Fibroblast of lung (primary cell): ENCODE measurements around the gene ENO1. TPM values are rescaled to one million over a fixed set of nuclear protein-coding genes. Genes with fewer than 3 reads are reported as not detected.

ENCODE experiments used
- DNase-seq, 2 donors: peaks; one replicate each; pipeline versions ENCODE4 v3.0.0 to v3.0.0-alpha.2; 2010; ENCODE audit warnings: low read depth in 2 of 2
- H2AFZ ChIP-seq: 2 replicates; pipeline ENCODE4 v1.5.1; 2012; ENCODE audit warnings: low read length, control low read depth, inconsistent platforms
- H3K27ac ChIP-seq: 2 replicates; pipeline ENCODE4 v1.5.1; 2011; ENCODE audit warnings: low read length, control low read depth; ENCODE audit not compliant: insufficient read depth
- H3K27me3 ChIP-seq: 2 replicates; pipeline ENCODE4 v1.5.1; 2011; ENCODE audit warnings: mild to moderate bottlenecking, low read length; ENCODE audit not compliant: control insufficient read depth, insufficient read depth
- H3K36me3 ChIP-seq: 2 replicates; pipeline ENCODE4 v1.5.1; 2011; ENCODE audit warnings: low read length; ENCODE audit not compliant: control insufficient read depth, insufficient read depth
- H3K4me1 ChIP-seq: 2 replicates; pipeline ENCODE4 v1.5.1; 2011; ENCODE audit warnings: low read length; ENCODE audit not compliant: control insufficient read depth, insufficient read depth; ENCODE audit errors: extremely low read depth
- H3K4me2 ChIP-seq: 2 replicates; pipeline ENCODE4 v1.5.1; 2011; ENCODE audit warnings: low read length, control low read depth; ENCODE audit not compliant: insufficient read depth; ENCODE audit errors: extremely low read depth
- H3K4me3 ChIP-seq, 4 experiments: fragments of 200-600 bp in 1 of 4; sonication (generic) in 1 of 4; replicated peaks in 1 of 4; 2 replicates each; pipeline ENCODE4 v1.5.1; 2011 to 2016; ENCODE audit warnings: low read length in 4 of 4, low read depth in 3 of 4, mild to moderate bottlenecking in 3 of 4, control low read depth in 2 of 4, inconsistent platforms in 1 of 4, mixed read lengths in 1 of 4; ENCODE audit not compliant: insufficient read depth in 1 of 4; ENCODE audit errors: control extremely low read depth in 1 of 4
- H3K79me2 ChIP-seq: 2 replicates; pipeline ENCODE4 v1.5.1; 2012; ENCODE audit warnings: mild to moderate bottlenecking, low read length, inconsistent platforms; ENCODE audit not compliant: control insufficient read depth, insufficient read depth
- H3K9ac ChIP-seq: 2 replicates; pipeline ENCODE4 v1.5.1; 2011; ENCODE audit warnings: mild to moderate bottlenecking, low read length, control low read depth; ENCODE audit not compliant: insufficient read depth
- H3K9me3 ChIP-seq: 2 replicates; pipeline ENCODE4 v1.5.1; 2012; ENCODE audit warnings: low read depth, low read length; ENCODE audit not compliant: control insufficient read depth, insufficient read depth
- H4K20me1 ChIP-seq: 2 replicates; pipeline ENCODE4 v1.5.1; 2011; ENCODE audit warnings: low read length; ENCODE audit not compliant: control insufficient read depth, insufficient read depth; ENCODE audit errors: extremely low read depth
- EZH2 ChIP-seq: IDR thresholded peaks from 2 replicates; pipeline ENCODE4 v1.5.1; 2012; ENCODE audit warnings: low read length, control low read depth, mild to moderate bottlenecking; ENCODE audit errors: missing control alignments
- polyA plus RNA-seq, 2 donors: library from polyadenylated mRNA; depleted of rRNA in 1 of 2; stranded (reverse) in 1 of 2; unstranded in 1 of 2; fragments of >200 nt; gene quantifications; 2 replicates each; pipeline ENCODE4 v1.2.1, GENCODE V29; 2011 to 2012; ENCODE audit warnings: missing spikeins in 1 of 2
- total RNA-seq: library from RNA; depleted of rRNA; stranded (reverse); fragments of >200 nt; gene quantifications from 2 replicates; pipeline ENCODE4 v1.2.1, GENCODE V29; 2014
- TF ChIP-seq, protein P1 (sequence below), 2 donors: IDR thresholded peaks in 1 of 2; conservative IDR thresholded peaks in 1 of 2; 1 replicate in 1 of 2; 2 replicates in 1 of 2; pipeline ENCODE4 v1.5.1; 2011 to 2012; ENCODE audit warnings: low read length in 2 of 2, control low read depth in 1 of 2, inconsistent platforms in 1 of 2, low read depth in 1 of 2, mild to moderate bottlenecking in 1 of 2

The ENO1 gene
- total and polyA plus RNA-seq, 2 donors (not counting 1 experiment from before 2014, with no cell fraction given): 963 to 1,177 TPM

DNA sequence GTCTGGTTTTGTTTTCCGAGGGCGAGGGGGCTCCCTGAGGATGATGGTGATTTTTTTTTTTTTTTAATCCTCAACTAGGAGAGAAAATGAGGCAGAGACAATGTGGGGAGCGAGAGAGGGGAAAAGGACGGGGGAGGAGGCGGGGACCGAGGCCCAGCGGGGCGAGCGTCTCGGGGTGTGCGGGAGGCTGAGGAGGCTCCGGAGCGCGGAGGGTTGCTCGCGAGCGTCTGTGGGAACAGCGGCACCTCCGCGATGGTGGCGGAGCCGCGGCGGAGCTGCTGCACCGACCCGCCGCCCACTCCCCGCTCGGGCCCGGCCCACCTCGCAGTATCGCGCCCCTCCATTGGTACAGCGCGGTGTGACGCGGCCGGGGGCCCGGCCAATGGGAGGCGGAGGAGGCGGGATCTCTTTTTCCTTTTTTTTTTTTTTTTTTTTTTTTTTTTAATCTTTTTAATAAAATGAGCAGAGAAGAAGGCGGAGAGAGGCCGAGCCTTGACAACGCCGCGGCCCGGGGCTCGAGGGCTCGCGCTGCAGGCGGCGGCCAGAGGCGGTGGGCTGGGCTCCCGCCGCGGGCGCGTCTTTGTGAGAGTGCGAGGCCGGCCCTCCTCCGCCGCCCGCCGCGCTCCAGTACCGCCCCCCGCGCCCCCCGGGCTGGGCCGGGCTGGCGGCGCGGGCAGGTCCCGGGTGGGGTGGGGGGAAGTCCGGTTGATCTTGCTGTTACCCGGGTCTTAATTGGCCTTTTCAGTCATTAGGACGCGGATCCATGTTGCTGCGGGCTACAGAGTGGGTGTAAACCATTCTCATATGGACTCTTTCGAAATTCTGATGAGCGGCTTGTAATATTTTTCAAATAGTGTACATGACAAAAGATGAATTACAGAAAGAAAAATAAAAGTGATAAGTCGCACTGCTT is 60.8 kb downstream of the ENO1 start, which contains the start of gene RERE:
TSS of gene RERE (minus strand) at position 229 of the 913 bp plus-strand sequence.
- Histone ChIP-seq H3K4me3 (peak within 1 kb of the TSS; percentile 82 to 85 (median 84)), H3K4me2 (peak within 1 kb of the TSS; percentile 89), H3K36me3 (no peaks in the 10 kb centered on the region), H2AFZ (peak within 1 kb of the TSS; percentile 50), H3K4me1 (peaks cover 2% of the 10 kb centered on the region), H3K79me2 (peaks cover 3% of the 10 kb centered on the region), H3K27ac (peak within 1 kb of the TSS; percentile 85), H3K9me3 (no peaks in the 10 kb centered on the region), H4K20me1 (no peaks in the 10 kb centered on the region), H3K27me3 (no peaks in the 10 kb centered on the region), H3K9ac (peak within 1 kb of the TSS; percentile 83)
- TF ChIP-seq, protein P1, sequence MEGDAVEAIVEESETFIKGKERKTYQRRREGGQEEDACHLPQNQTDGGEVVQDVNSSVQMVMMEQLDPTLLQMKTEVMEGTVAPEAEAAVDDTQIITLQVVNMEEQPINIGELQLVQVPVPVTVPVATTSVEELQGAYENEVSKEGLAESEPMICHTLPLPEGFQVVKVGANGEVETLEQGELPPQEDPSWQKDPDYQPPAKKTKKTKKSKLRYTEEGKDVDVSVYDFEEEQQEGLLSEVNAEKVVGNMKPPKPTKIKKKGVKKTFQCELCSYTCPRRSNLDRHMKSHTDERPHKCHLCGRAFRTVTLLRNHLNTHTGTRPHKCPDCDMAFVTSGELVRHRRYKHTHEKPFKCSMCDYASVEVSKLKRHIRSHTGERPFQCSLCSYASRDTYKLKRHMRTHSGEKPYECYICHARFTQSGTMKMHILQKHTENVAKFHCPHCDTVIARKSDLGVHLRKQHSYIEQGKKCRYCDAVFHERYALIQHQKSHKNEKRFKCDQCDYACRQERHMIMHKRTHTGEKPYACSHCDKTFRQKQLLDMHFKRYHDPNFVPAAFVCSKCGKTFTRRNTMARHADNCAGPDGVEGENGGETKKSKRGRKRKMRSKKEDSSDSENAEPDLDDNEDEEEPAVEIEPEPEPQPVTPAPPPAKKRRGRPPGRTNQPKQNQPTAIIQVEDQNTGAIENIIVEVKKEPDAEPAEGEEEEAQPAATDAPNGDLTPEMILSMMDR (conservative IDR thresholded peaks at IDR 0.05 in 1 of 2, IDR thresholded peaks at IDR 0.05 in 1 of 2; ENCODE audit: low read depth in 1 of 2, low read length in 2 of 2): no peak
- TF ChIP-seq EZH2: no peak
- DNase-seq: peak; percentile 92 to 93

DNA sequence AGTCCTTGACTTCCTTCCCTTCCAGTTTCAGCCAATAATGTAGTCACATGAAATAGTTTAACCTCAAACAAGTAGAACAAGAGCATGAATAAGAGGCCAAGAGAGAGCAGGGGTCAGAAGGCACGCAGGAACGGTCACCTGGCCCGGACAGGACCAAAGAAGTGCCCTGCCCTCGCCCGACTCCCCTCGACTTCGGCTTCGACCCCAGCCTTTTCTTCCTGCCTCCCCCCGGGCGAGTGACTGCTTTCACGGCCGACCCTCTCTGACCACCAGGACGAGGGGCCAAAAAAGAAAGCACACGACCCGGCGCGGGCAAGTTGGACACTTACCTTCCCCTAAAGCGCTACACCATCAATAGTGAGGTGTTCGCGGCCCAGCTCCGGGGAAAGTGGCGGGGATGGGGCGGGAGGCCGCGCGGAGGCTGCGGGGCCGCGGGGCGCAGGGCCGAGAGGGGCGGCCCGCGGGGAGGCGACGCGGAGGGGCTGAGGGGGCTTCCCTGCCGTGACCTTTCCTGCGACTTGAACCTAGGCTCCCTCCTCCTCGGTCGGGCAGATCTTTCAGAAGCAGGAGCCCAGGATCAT is 61.6 kb downstream of the ENO1 start:
- Histone ChIP-seq H3K36me3 (no peaks in the 10 kb centered on the region), H3K27ac (peak overlapping the region; percentile 85), H3K4me1 (peaks cover 2% of the 10 kb centered on the region), H3K4me2 (peak overlapping the region; percentile 86), H4K20me1 (no peaks in the 10 kb centered on the region), H2AFZ (peak overlapping the region; percentile 47), H3K79me2 (peaks cover 3% of the 10 kb centered on the region), H3K9me3 (no peaks in the 10 kb centered on the region), H3K4me3 (peak overlapping the region; percentile 82 to 85 (median 84)), H3K9ac (peak overlapping the region; percentile 83), H3K27me3 (no peaks in the 10 kb centered on the region)
- TF ChIP-seq, protein P1 (conservative IDR thresholded peaks at IDR 0.05 in 1 of 2, IDR thresholded peaks at IDR 0.05 in 1 of 2; ENCODE audit: low read depth in 1 of 2, low read length in 2 of 2): no peak
- TF ChIP-seq EZH2: no peak
- peak in 1 of 2 donors; percentile 23 for DNase-seq

DNA sequence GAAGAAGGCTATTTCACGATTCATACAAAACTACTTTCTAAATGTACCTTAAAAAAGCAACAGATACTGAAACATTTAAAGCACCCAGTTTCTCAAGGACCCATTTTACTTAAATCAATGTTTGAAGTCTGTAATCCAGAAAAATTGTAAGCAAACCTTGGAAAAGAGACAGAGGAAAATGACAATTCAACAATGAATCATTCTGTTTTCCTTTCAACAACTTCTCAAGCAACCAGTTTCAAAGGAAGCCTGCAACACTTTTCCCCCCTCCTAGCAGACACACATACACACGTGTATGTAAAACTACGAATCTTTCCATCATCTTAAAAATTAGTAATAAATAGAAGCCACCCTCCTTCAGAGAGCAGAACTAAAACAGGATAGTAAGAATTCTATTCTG is 62.2 kb downstream of the ENO1 start:
- H3K9me3 ChIP-seq: no peaks in the 10 kb centered on the region
- no peak for TF ChIP-seq EZH2
- TF ChIP-seq, protein P1 (conservative IDR thresholded peaks at IDR 0.05 in 1 of 2, IDR thresholded peaks at IDR 0.05 in 1 of 2; ENCODE audit: low read depth in 1 of 2, low read length in 2 of 2): no peak
- H3K4me2 ChIP-seq: peak overlapping the region; percentile 86
- DNase-seq: peak in 1 of 2 donors; percentile 60
- H3K79me2 ChIP-seq: peaks cover 3% of the 10 kb centered on the region
- no peak overlapping the region for H2AFZ ChIP-seq
- no peak overlapping the region for H3K9ac ChIP-seq
- H3K27me3 ChIP-seq: no peaks in the 10 kb centered on the region
- no peak overlapping the region for H3K27ac ChIP-seq
- H3K4me1 ChIP-seq: peaks cover 2% of the 10 kb centered on the region
- no peaks in the 10 kb centered on the region for H4K20me1 ChIP-seq
- peak overlapping the region; percentile 82 to 85 (median 84) for H3K4me3 ChIP-seq
- H3K36me3 ChIP-seq: no peaks in the 10 kb centered on the region
